Esophagus squamous epithelium (tissue), 5 donors: ENCODE results near the gene KIAA2012. TPM values are rescaled to one million over a fixed set of nuclear protein-coding genes. Genes with fewer than 3 reads are reported as not detected.

Experiments used
- DNase-seq: peaks from one replicate; lab custom pipeline; 2025; lab: John Stamatoyannopoulos, UW
- H3K27ac ChIP-seq, 4 donors: fragments of 200-600 bp; sonication (generic); one replicate each; pipeline ENCODE4 v1.5.1; 2016 to 2019; ENCODE audit warnings: mild to moderate bottlenecking in 1 of 4
- H3K27me3 ChIP-seq, 4 donors: fragments of 200-600 bp; sonication (generic); 1 replicate in 3 of 4; 2 replicates in 1 of 4; pipeline versions ENCODE4 v1.5.1 to v1.6.0; 2017 to 2021; ENCODE audit warnings: antibody characterized with exemption in 1 of 4
- H3K36me3 ChIP-seq, 3 donors: fragments of 200-600 bp; sonication (generic); one replicate each; pipeline ENCODE4 v1.5.1; 2016 to 2019
- H3K4me1 ChIP-seq, 3 donors: fragments of 200-600 bp; sonication (generic); one replicate each; pipeline ENCODE4 v1.5.1; 2017 to 2019
- H3K4me3 ChIP-seq, 4 donors: fragments of 200-600 bp; sonication (generic); 1 replicate in 3 of 4; 2 replicates in 1 of 4; pipeline ENCODE4 v1.5.1; 2016 to 2019; ENCODE audit warnings: mild to moderate bottlenecking in 2 of 4, moderate library complexity in 1 of 4
- H3K9me3 ChIP-seq, 3 donors: fragments of 200-600 bp; sonication (generic); one replicate each; pipeline ENCODE4 v1.5.1; 2016 to 2019
- POLR2A ChIP-seq, 4 donors: fragments of 450-650 bp; IDR thresholded peaks; one replicate each; pipeline ENCODE4 v1.6.1; 2017; ENCODE audit warnings: antibody characterized with exemption in 4 of 4, mild to moderate bottlenecking in 4 of 4, moderate library complexity in 3 of 4
- WGBS, 2 donors: methylation state at CpG; one replicate each; pipeline ENCODE4 v1.1.5; 2018; 5-methylcytosine and 5-hydroxymethylcytosine counted together
- intact Hi-C: fragments of 100-400 bp; cut with DNase I; formaldehyde crosslinking; loops from one replicate; pipeline ENCODE4 v1.15.0; 2022
- total RNA-seq, 4 donors: library from RNA; depleted of rRNA; stranded (reverse); fragments of >200 nt; gene quantifications; one replicate each; pipeline ENCODE4 v1.1.0, GENCODE V29; 2016
- TF ChIP-seq, protein P1 (sequence below), 6 experiments: fragments of 450-650 bp in 4 of 6; fragments of 200-600 bp in 2 of 6; sonication (generic) in 2 of 6; IDR thresholded peaks; one replicate each; pipeline ENCODE4 v1.5.1; 2016 to 2019; ENCODE audit warnings: antibody characterized with exemption in 6 of 6, mild to moderate bottlenecking in 4 of 6, moderate library complexity in 4 of 6
- donor health status: DM: yes; HTN: yes; CAD: no.

The KIAA2012 gene
- total RNA-seq = not detected

DNA sequence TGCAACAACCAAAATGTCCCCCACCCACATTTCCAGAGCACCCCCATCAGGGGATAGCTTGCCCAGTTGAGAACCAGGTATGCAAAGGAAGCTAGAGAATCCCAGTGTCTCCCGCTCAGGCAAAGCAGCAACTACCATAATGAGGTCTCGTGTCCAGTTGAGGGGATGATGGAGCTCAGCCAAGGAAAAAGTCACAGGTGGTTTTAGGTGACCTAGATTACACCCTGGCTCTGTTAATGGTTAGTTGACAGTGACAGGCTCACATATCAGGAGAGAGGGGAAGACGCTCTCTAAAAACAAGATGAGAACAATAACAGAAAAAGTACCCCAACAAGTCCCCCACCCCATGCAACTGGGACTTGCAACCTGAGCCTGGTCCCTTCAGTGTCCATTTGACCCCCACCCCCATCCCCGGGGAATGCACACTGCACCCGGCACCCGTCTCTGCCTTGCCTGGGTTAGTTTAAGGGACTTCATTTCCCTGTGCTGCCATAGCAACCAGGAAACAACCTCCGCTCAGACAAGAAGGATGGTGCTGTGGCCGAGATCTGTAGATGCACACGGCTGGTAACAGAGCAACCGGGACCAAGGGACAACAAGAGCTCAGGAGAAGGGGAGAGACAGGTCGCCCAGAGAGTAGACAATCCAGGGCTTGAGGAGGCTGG is at the start of gene KIAA2012:
Gene KIAA2012, plus strand, starts transcription at position 519 of the 665 bp plus-strand sequence. CDS start 373 bp downstream, outside the sequence.
- no peaks in the 10 kb centered on the region for H3K27me3 ChIP-seq
- no peaks in the 10 kb centered on the region for H3K4me1 ChIP-seq
- H3K27ac ChIP-seq = no peak within 1 kb of the TSS
- WGBS, 2 donors = 63 to 70% methylated on average over 7 to 8 of the region's 11 CpGs
- TF ChIP-seq, protein P1, sequence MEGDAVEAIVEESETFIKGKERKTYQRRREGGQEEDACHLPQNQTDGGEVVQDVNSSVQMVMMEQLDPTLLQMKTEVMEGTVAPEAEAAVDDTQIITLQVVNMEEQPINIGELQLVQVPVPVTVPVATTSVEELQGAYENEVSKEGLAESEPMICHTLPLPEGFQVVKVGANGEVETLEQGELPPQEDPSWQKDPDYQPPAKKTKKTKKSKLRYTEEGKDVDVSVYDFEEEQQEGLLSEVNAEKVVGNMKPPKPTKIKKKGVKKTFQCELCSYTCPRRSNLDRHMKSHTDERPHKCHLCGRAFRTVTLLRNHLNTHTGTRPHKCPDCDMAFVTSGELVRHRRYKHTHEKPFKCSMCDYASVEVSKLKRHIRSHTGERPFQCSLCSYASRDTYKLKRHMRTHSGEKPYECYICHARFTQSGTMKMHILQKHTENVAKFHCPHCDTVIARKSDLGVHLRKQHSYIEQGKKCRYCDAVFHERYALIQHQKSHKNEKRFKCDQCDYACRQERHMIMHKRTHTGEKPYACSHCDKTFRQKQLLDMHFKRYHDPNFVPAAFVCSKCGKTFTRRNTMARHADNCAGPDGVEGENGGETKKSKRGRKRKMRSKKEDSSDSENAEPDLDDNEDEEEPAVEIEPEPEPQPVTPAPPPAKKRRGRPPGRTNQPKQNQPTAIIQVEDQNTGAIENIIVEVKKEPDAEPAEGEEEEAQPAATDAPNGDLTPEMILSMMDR (IDR thresholded peaks at IDR 0.05) = no peak
- no peak for TF ChIP-seq POLR2A (IDR thresholded peaks at IDR 0.05)
- no peaks in the 10 kb centered on the region for H3K36me3 ChIP-seq
- intact Hi-C loops = no loop called here
- H3K9me3 ChIP-seq = no peaks in the 10 kb centered on the region
- no peak for DNase-seq
- no peak within 1 kb of the TSS for H3K4me3 ChIP-seq

DNA sequence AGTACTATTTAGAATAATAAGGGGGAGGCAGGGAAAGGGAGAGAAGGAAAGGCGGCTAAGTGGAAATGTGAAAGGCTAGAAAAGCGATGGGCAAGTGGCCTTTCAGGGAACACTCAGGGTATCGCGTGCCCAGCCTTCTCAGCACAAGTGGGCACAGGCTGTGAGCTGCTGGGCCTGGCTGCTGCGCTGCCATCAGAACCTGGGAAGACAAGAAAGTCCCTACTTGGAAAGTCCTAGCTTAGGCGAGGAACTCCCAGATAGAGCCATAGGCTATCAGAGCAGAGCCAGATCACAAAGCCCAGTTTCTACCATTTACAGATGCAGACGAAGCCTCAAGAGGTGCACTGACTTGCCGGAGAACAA is 49.2 kb upstream of the KIAA2012 start:
- 92 to 95% methylated on average over 4 to 8 of the region's 8 CpGs for WGBS, 2 donors
- Histone ChIP-seq H3K27me3 (peaks cover 0 to 14% (median 0%) of the 10 kb centered on the region in 4 donors), H3K4me1 (peaks cover 0 to 13% (median 0%) of the 10 kb centered on the region in 3 donors), H3K9me3 (no peaks in the 10 kb centered on the region), H3K4me3 (no peak overlapping the region), H3K36me3 (no peaks in the 10 kb centered on the region), H3K27ac (no peak overlapping the region)
- TF ChIP-seq POLR2A (IDR thresholded peaks at IDR 0.05) = no peak
- TF ChIP-seq, protein P1 (IDR thresholded peaks at IDR 0.05) = no peak
- intact Hi-C loops = no loop called here
- DNase-seq = no peak

DNA sequence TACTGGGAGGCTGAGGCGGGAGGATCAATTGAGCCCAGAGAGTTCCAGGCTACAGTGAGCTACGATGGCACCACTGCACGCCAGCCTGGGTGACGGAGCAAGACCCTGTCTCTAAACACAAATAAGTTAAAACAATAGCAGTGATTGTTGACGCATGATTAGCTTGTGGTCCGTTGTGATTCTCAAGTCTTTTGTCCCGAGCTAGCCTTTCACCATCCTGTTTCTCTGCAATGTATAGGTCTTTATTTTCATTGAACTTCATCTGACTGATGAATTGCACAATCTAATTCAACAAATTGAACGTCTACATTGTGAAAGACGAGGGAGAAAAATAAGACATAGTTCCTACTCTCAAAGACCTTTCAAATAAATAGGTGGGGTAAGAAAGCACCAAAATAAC is 48.2 kb upstream of the KIAA2012 start:
- Histone ChIP-seq H3K36me3 (no peaks in the 10 kb centered on the region), H3K4me1 (peaks cover 0 to 11% (median 0%) of the 10 kb centered on the region in 3 donors), H3K27me3 (peaks cover 0 to 14% (median 0%) of the 10 kb centered on the region in 4 donors), H3K9me3 (no peaks in the 10 kb centered on the region), H3K4me3 (no peak overlapping the region), H3K27ac (no peak overlapping the region)
- WGBS, 2 donors = 80 to 83% methylated on average over 9 of the region's 9 CpGs
- TF ChIP-seq POLR2A (IDR thresholded peaks at IDR 0.05) = no peak
- TF ChIP-seq, protein P1 (IDR thresholded peaks at IDR 0.05) = no peak
- DNase-seq = no peak
- intact Hi-C loops = no loop called here

DNA sequence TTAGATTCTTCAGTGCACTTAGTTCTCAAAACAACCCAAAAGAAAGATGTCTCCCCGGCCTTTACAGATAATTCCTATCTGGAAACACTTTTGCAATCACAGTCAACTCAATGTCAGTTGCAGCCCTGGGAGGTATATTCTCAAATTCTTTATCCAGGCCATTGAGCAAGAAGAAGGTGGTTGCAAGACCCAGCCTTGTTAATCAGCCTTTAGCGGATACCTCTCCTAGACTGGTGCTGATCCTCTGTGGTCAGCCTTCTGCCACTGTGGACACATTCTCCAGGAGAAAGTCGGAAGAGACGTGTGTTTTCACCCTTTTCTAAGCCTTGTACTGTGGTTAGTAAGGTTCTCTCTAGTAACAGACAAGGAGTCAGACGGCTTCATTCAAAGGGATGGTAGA is 47.2 kb upstream of the KIAA2012 start:
- WGBS, 2 donors = 78 to 82% methylated on average over 5 of the region's 5 CpGs
- intact Hi-C loops = no loop called here
- DNase-seq = no peak

DNA sequence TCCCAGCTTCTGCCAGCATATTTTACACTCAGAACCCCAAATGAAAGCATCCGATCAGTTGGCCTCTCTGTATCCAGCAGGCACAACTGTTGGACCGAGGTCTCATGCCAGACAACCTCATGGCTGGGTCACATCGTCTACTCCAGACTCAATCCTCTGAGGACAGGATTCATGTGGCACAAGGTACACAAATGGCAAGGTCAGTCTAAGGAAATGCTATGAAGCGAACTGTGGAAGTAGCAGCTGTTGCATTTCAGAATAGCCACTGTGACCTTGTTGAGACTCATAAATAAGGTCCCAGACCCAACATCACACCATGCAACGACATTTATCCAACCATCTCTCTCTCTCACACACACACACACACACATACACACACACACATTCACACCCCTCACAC is 46.5 kb upstream of the KIAA2012 start:
- Histone ChIP-seq H3K9me3 (no peaks in the 10 kb centered on the region), H3K27ac (no peak overlapping the region), H3K27me3 (peaks cover 0 to 24% (median 0%) of the 10 kb centered on the region in 4 donors), H3K36me3 (no peaks in the 10 kb centered on the region), H3K4me3 (no peak overlapping the region), H3K4me1 (peaks cover 0 to 6% (median 0%) of the 10 kb centered on the region in 3 donors)
- DNase-seq = no peak
- TF ChIP-seq, protein P1 (IDR thresholded peaks at IDR 0.05) = no peak
- no peak for TF ChIP-seq POLR2A (IDR thresholded peaks at IDR 0.05)
- intact Hi-C loops = no loop called here
- WGBS, 2 donors = 85 to 87% methylated on average over 5 of the region's 5 CpGs

More for the DNA sequence above, 47.2 kb upstream of the KIAA2012 start:
- Histone ChIP-seq H3K4me3 (no peak overlapping the region), H3K27ac (no peak overlapping the region), H3K36me3 (no peaks in the 10 kb centered on the region), H3K9me3 (no peaks in the 10 kb centered on the region), H3K27me3 (peaks cover 0 to 18% (median 0%) of the 10 kb centered on the region in 4 donors), H3K4me1 (peaks cover 0 to 5% (median 0%) of the 10 kb centered on the region in 3 donors)
- TF ChIP-seq, protein P1 (IDR thresholded peaks at IDR 0.05) = no peak
- TF ChIP-seq POLR2A (IDR thresholded peaks at IDR 0.05) = no peak
